ENCODE results near the gene PPIC.
"Not testable (repeated sequence)": the region's sequence is repeated elsewhere in the genome, so short reads cannot be mapped to it uniquely, and the experiment has no call there.

PPIC gene

GRCh38 chr5:123012321-123012720 is 24.2 kb downstream of the PPIC start:
- no peak for DNase-seq

DNA sequence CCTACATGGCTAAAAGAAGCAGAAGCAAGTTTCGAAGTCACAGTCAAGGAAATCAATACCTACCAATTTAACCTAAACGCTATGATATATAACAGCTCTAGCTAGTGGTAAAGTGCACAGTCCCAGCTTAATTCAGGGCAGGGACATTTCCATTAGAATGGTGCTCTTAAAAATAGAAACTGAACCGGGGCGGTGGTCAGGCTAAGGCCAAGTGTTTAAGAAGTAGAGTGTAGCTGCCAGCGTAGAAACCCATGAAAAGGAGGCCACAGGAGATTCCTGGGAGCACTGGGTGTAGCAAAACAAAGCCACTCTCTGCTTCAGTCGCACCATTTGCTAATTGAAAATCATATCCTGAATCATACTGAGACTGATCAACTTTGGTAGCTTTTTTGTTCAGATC is 28.8 kb downstream of the PPIC start:
- no peak for DNase-seq

- DNase-seq: no peak
Observed at GRCh38 chr5:123007182-123007581, 29.3 kb downstream of the PPIC start.

DNA sequence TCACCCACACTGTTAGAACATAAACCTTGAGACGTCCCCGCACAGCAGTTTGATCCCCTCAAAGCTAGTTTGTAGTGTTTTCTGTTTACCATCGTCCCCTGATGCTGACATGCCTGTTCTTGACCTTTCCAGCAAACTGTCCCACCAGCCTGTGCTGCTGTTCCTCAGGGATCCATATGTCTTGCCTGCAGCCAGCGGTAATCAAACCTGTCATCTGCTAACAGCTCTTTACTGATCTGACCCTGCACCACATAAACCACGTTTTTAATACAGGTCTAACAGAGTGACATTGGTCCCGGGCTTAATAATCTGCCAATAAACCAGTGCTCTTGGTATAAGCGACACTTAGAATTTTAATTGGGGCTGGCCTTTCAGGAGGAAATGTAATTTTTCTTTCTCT is 34.7 kb downstream of the PPIC start:
- DNase-seq: no peak

DNA sequence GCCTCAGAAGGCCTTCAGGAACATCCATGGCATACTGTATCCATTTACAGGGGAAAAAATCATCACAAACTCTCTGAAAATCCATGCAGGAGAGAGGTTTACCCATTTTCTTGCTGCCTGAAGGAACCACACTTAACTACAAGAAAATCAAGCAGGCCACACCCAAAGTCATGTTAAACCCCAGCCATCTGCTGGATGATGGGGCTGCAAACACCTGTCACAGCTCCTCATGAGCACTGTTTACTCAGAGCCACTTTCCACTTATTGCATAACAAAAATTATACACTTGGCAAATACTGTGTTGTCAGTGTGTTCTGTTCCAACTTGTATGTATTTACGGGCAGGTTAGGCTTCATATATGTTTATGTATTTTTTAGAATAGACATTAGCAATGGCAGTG is 35.8 kb downstream of the PPIC start:
- DNase-seq: no peak

DNA sequence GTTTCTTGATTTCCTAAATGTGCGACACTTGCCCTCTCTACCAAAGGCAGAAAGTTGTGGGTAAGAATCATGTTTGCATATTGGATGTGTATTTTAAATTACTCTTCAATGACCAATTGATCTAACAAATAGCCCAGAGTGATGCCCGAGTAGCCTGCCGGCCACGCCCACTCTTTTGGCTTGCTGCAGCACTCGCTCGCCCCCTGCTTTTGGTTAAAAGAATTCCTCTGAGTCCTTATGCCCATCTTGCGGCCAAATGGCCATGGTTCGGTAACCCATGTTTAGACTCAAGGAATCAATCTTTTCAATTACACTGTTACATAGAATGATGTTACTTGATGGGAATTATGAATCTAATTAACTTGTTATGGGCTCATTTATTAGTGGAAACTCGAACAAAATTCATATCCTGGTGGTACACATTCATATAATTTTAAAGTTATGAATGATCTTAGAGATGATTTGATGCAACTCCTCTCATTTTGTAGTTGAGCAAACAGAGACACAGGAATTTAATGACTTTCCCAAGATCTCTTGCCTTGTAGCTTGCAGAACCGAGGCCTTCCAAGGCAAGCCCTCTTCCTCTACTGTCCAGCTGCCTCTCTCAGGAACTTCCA is 36.5 kb downstream of the PPIC start:
- DNase-seq: no peak

- no peak for DNase-seq
Observed at GRCh38 chr5:122997294-122997693, 39.2 kb downstream of the PPIC start.

GRCh38 chr5:122996091-122996490 is 40.4 kb downstream of the PPIC start:
- DNase-seq: peak in 5 of 58 donors; percentile 0 to 4 (median 2)

DNA sequence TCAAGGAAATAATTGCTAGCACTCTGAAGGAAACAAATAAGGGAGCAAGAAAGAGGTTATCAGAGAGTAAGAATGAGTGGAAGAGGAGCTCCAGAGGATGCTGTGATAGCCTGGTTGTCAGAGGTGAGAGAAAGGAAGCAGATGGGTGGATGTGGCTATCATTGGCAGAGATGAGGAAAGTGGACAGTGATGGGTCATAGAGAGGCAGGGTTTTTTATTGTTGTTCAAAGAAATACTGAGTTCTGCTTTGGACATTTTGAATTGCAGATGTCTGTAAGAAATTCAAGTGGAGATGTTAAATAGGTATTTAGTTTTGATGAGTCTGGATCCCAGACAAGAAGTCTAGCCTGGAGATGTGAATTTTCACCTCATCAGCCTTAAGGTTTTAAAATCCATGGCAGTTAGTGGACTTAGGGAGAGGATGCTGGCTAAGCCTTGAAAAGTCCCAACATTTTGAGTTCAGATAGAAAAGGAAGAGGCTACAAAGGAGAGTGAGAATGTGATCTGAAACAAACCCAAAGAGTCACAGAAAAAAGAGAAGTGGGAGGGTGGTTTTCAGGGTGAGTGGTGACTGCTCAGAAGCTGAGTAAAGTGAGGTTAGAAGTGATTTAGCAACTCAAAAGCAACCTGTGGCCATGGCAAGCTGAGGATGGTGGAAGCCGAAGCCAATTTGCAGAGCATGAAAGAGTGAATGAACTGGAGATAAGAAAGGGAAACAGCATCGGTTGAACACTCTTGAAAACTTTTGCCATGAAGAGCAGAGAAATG is 50.4 kb downstream of the PPIC start:
- DNase-seq: no peak

DNA sequence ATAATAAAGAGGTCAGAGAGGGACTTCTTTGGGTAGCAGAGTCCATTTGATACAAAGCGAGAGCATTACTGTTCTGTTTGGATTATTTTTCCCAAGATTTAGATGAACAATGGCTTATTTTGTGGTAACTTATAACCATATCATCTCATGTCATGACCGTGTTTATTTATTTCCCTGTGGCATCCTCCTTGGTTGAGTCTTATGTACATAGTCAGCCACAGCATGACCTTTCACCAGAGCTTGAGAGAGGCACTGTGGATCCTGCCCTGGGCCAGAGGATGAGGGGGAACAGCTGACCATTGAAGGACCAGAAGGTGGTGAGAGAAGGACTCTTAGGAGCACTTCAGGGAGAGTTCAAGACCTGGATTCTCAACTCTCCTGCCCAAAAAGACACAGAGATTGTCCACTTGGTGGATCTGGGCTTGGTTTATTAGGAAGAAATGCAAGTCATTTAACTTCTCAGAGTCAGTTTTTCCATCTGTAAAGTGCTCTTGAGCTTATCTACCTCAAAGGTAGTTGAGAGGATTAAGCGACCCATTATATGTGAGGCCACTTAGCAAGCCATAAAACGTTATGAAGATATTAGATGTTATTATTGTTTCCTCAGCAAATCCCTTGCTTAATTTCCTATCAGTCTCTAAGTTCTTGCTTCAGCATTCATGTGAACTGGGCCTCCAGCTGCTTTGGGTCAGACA is 51.4 kb downstream of the PPIC start:
- DNase-seq: no peak

- no peak for DNase-seq
Observed at GRCh38 chr5:122984425-122984824, 52.1 kb downstream of the PPIC start.

GRCh38 chr5:122982376-122982775 is 54.1 kb downstream of the PPIC start:
- DNase-seq: no peak

DNA sequence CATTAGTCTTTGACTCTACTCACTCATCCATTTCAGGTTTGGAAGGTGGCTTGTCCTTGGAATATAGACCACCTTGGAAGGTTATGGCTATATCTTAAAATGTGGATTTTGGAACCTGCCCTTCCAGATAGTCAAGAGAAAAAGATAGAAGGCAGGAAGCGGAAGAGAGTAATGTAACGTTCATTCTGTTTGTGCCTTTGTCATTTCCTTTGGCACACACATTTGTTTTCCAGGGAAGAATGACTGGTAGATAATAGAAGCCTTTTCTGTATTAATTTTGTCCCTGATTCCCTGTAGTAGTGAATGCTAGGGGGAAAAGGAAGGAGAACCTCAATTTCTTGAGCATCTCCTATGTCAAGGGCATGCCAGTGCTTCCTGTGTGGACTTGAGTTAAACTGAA is 54.7 kb downstream of the PPIC start:
- no peak for DNase-seq

- DNase-seq: no peak
Observed at GRCh38 chr5:122978644-122979297, 57.8 kb downstream of the PPIC start.

DNA sequence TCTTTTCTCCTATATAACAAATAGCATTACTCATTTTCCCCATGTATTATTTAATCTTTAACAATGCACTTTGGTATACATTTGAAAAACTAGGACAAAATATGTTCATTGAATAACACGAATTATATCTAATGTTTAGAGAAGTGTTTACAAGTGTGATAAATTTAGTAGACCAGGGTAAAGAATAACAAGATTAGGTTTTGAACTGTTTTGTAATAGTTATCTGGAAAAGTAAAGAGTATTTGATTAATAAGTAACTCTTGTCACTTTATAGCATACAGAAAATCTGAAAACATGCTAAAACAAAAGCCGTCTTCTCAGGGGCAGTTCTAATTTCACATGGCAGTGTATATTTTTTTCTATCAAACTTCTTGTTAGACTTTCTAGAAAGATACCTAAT is 58.5 kb downstream of the PPIC start:
- DNase-seq: no peak

DNA sequence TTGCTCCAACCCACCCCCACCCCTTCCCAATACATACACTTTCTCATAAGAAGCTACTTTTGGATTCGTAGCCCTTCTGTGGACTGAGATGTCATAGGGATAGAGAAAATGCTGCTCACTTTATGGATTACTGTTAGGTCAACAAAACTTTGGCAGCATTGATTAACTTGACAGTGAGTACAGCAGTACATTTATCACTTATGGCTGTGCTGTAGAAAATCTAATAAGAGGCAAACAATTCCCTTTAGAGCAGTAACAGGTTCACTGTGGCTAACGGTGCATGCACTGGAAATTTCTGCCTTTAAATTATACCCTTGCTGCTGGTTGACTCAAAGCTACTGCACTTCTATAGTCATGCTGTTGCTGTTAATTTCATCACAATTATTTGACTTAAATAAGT is 59.2 kb downstream of the PPIC start:
- no peak for DNase-seq

DNA sequence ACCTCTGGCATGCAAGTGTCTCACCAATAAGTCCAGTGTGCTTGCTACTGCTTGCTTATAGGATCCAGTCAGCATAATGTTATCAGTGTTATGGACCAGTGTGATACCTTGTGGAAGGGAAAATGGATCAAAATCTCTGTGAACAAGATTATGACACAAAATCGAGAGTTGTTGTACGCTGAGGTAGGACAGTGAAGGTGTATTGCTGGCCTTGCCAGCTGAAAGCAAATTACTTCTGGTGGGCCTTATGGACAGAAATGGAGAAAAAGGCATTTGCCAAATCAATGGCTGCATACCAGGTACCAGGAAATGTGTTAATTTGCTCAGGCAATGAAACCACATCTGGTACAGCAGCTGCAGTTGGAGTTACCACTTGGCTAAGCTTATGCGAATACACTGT is 62.3 kb downstream of the PPIC start:
- not testable (repeated sequence) for DNase-seq

DNA sequence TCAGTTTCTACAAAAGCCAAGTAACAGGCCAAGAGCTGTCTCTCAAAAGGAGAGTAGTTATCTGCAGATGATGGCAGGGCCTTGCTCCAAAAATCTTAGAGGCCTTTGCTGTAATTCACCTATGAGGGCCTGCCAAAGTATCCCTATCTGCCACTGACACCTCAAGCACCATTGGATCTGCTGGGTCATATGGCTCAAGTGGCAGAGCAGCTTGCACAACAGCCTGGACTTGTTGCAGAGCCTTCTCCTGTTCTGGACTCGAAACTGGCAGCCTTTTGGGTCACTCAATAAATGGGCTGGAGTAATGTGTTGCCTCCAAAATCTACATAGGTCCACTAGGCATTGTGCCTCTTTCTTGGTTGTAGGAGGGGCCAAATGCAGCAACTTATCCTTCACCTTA is 62.8 kb downstream of the PPIC start:
- not testable (repeated sequence) for DNase-seq
